ENCODE results near the gene TRIM39. TPM values are rescaled to one million over a fixed set of nuclear protein-coding genes. Genes with fewer than 3 reads are reported as not detected.

The TRIM39 gene
- polyA plus RNA-seq, 1 of the 3 experiments (the other 2 are of a cell fraction) = 6.5 TPM

- TF ChIP-seq USF2 (IDR thresholded peaks at IDR 0.05; ENCODE audit: borderline replicate concordance, low read depth, low read length) (no peak), SMC3 (IDR thresholded peaks at IDR 0.05; ENCODE audit: low read depth, low read length) (no peak), MEF2A (IDR thresholded peaks at IDR 0.05; ENCODE audit: borderline replicate concordance, low read depth) (no peak), GABPA (IDR thresholded peaks at IDR 0.05; ENCODE audit: low read depth) (no peak), USF1 (IDR thresholded peaks at IDR 0.05; ENCODE audit: borderline replicate concordance, low read depth) (no peak), MAX (IDR thresholded peaks at IDR 0.05; ENCODE audit: low read depth) (no peak), RXRA (IDR thresholded peaks at IDR 0.05; ENCODE audit: borderline replicate concordance, low read depth) (no peak), TEAD4 (IDR thresholded peaks at IDR 0.05; ENCODE audit: borderline replicate concordance, insufficient read depth) (no peak)
Observed at GRCh38 chr6:30340589-30341054, 13.9 kb downstream of the TRIM39 start (continued).

- Histone ChIP-seq H3K9me2 (no peaks in the 10 kb centered on the region), H3K4me3 (ENCODE audit: low read depth in 2 of 2, low read length in 1 of 2) (no peak overlapping the region), H2AFZ (ENCODE audit: low read depth) (no peak overlapping the region), H3K27me3 (ENCODE audit: insufficient read depth) (no peaks in the 10 kb centered on the region), H3K4me2 (no peak overlapping the region), H3K36me3 (replicated peaks in 1 of 2; ENCODE audit: control insufficient read depth in 1 of 2, insufficient read depth in 2 of 2, low read length in 1 of 2) (peaks cover 21 to 37% of the 10 kb centered on the region in 2 experiments), H4K20me1 (ENCODE audit: insufficient read depth) (no peaks in the 10 kb centered on the region), H3K79me2 (ENCODE audit: insufficient read depth) (peaks cover 6% of the 10 kb centered on the region; the same call in 1 of the 2 replicates), H3K9ac (no peak overlapping the region), H3K27ac (ENCODE audit: low read depth in 2 of 2, low read length in 1 of 2) (no peak overlapping the region), H3F3A (replicated peaks; ENCODE audit: insufficient read depth) (no peaks in the 10 kb centered on the region), H3K4me1 (ENCODE audit: control insufficient read depth in 1 of 2, insufficient read depth in 2 of 2, low read depth in 1 of 2, low read length in 1 of 2) (peaks cover 3 to 9% of the 10 kb centered on the region in 2 experiments; a peak in 3 of 4 replicates), H3K9me3 (no peaks in the 10 kb centered on the region)
- ChIA-PET CTCF (no interaction called here), POLR2A (no interaction called here)
- no peak for DNase-seq
- TF ChIP-seq MAX (IDR thresholded peaks at IDR 0.05; ENCODE audit: low read depth) (no peak), TEAD4 (IDR thresholded peaks at IDR 0.05; ENCODE audit: borderline replicate concordance, insufficient read depth) (no peak), NRF1 (IDR thresholded peaks at IDR 0.05; ENCODE audit: low read depth, low read length) (no peak), GATA2 (CRISPR knock-in tag; IDR thresholded peaks at IDR 0.05) (no peak), USF2 (IDR thresholded peaks at IDR 0.05; ENCODE audit: borderline replicate concordance, low read depth, low read length) (no peak), EZH2phosphoT487 (IDR thresholded peaks at IDR 0.05; ENCODE audit: borderline replicate concordance, low read depth) (no peak), TAF1 (IDR thresholded peaks at IDR 0.05; ENCODE audit: borderline replicate concordance, low read depth, low read length) (no peak)
- 90% methylated on average over 3 of the region's 3 CpGs for WGBS (ENCODE audit: low lambda C conversion rate)
Observed at GRCh38 chr6:30341218-30341617, 14.5 kb downstream of the TRIM39 start.

Measured in SK-N-SH (cell line).